ENCODE results near the gene KMT5C.

DNA sequence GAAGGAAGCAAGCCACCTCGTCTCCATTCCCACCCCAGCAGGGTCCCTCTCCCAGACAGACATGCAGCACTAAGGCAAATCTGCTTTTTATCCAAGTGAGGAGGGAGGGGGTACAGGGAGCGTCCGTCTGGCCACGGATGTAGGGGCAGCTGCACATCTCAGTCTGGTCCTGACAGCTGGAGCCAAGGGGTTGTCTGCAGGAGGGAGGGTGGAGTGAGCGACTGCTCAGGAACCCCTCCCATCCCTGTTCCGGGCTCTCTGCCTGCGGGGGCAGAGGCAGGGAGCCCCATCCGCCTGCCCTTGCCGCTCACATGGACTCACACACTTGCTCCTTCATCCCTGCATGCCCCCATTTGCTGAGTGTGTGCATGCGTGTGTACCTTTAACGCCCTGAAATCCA lies 39.5 kb downstream of the KMT5C start:
- TF ChIP-seq, protein P1, sequence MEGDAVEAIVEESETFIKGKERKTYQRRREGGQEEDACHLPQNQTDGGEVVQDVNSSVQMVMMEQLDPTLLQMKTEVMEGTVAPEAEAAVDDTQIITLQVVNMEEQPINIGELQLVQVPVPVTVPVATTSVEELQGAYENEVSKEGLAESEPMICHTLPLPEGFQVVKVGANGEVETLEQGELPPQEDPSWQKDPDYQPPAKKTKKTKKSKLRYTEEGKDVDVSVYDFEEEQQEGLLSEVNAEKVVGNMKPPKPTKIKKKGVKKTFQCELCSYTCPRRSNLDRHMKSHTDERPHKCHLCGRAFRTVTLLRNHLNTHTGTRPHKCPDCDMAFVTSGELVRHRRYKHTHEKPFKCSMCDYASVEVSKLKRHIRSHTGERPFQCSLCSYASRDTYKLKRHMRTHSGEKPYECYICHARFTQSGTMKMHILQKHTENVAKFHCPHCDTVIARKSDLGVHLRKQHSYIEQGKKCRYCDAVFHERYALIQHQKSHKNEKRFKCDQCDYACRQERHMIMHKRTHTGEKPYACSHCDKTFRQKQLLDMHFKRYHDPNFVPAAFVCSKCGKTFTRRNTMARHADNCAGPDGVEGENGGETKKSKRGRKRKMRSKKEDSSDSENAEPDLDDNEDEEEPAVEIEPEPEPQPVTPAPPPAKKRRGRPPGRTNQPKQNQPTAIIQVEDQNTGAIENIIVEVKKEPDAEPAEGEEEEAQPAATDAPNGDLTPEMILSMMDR (IDR thresholded peaks at IDR 0.05): no peak
- TF ChIP-seq POLR2A (IDR thresholded peaks at IDR 0.05): no peak
